Fibroblast of the aortic adventitia (primary cell): ENCODE data around the gene PCSK6. TPM values are rescaled to one million over a fixed set of nuclear protein-coding genes. Genes with fewer than 3 reads are reported as not detected.
"Not testable (repeated sequence)": the region's sequence is repeated elsewhere in the genome, so short reads cannot be mapped to it uniquely, and the experiment has no call there.

Experiments used
- DNase-seq: peaks from one replicate; pipeline ENCODE4 v3.0.0-alpha.2; 2010; ENCODE audit warnings: low read depth
- H3K4me3 ChIP-seq: 2 replicates; pipeline ENCODE4 v1.5.1; 2011; ENCODE audit warnings: low read depth, mild to moderate bottlenecking, control low read depth, low read length, moderate library complexity
- total RNA-seq: library from RNA; depleted of rRNA; stranded (reverse); fragments of >200 nt; gene quantifications from 2 replicates; pipeline ENCODE4 v1.2.3, GENCODE V29; 2012; ENCODE audit warnings: low replicate concordance
- TF ChIP-seq, protein P1 (sequence below): IDR thresholded peaks from 2 replicates; pipeline ENCODE4 v1.5.1; 2011; ENCODE audit warnings: mild to moderate bottlenecking, low read length, control low read depth, inconsistent platforms; ENCODE audit not compliant: insufficient read depth

Gene PCSK6
- total RNA-seq, 1 donor, result 0.81 TPM

DNA sequence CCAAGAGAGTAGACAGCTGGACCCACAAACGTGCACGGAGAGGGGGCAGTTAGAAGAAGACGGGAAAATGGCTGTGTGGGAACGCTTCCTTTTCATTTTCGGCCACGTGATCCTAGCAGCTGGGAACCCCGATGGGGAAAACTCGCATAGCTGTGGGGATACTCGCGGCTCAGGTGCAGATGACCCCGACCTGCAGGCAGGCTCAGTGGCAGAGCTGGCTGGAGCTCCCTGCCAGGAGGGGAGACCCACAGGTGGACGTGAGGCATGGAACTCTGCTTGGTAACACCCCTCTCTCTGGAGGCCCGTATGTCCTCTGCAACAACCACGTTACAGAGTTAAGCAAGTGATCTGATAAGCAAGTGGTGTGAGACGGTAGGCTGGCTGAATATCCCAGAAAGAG is 109.9 kb downstream of the PCSK6 start:
- no peak overlapping the region for H3K4me3 ChIP-seq
- DNase-seq, result no peak

DNA sequence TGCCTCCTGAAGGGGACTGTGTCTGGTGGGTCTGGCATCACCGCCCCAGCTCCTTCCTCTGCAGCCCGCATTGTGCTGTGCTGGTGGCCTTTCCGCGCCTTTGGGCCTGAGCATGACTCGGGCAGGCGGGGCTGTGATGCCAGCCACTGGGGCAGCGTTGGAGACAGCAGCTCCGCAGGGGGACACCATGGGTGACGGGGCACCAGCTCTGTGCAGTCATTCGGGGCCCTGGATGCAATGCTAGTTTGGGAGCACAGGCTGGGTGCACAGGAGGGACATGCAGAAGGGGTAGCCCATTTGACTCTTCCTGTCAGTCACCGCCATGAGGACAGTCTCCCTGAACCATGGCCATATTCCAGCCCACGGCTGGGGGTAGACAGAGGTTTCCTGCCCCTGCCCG is 110.6 kb downstream of the PCSK6 start:
- DNase-seq, result no peak
- TF ChIP-seq, protein P1, sequence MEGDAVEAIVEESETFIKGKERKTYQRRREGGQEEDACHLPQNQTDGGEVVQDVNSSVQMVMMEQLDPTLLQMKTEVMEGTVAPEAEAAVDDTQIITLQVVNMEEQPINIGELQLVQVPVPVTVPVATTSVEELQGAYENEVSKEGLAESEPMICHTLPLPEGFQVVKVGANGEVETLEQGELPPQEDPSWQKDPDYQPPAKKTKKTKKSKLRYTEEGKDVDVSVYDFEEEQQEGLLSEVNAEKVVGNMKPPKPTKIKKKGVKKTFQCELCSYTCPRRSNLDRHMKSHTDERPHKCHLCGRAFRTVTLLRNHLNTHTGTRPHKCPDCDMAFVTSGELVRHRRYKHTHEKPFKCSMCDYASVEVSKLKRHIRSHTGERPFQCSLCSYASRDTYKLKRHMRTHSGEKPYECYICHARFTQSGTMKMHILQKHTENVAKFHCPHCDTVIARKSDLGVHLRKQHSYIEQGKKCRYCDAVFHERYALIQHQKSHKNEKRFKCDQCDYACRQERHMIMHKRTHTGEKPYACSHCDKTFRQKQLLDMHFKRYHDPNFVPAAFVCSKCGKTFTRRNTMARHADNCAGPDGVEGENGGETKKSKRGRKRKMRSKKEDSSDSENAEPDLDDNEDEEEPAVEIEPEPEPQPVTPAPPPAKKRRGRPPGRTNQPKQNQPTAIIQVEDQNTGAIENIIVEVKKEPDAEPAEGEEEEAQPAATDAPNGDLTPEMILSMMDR, result no peak
- no peak overlapping the region for H3K4me3 ChIP-seq

More for the DNA sequence above, 109.9 kb downstream of the PCSK6 start:
- TF ChIP-seq, protein P1, result no peak

DNA sequence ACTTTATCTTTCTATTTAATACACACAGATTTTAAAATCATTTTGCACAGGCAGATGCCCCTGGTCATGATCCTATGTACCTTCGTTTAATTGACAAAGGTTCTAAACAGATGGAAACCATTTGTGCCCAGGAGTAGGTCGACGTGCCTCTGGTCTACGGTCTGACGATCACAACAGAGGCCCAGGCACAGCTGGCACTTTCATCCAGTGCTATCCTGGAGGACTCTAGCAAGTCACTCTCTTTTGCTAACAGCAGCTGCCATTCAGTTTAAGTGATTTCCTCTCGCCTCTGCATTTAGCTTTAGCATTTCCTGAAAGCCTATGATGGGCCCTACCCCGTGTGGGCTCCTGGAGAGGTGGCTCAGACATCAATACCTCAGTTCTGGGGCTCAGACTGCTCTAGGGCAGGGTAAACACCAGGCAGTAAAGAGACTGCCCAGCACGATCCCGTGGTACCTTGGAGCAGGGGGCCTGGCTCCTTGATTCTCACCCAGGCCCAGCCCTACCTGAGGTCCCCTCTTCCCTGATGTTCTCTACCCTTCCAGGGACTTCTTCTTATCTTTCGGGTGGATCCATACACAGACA is 111.2 kb downstream of the PCSK6 start:
- no peak for DNase-seq
- no peak overlapping the region for H3K4me3 ChIP-seq
- TF ChIP-seq, protein P1, result no peak

DNA sequence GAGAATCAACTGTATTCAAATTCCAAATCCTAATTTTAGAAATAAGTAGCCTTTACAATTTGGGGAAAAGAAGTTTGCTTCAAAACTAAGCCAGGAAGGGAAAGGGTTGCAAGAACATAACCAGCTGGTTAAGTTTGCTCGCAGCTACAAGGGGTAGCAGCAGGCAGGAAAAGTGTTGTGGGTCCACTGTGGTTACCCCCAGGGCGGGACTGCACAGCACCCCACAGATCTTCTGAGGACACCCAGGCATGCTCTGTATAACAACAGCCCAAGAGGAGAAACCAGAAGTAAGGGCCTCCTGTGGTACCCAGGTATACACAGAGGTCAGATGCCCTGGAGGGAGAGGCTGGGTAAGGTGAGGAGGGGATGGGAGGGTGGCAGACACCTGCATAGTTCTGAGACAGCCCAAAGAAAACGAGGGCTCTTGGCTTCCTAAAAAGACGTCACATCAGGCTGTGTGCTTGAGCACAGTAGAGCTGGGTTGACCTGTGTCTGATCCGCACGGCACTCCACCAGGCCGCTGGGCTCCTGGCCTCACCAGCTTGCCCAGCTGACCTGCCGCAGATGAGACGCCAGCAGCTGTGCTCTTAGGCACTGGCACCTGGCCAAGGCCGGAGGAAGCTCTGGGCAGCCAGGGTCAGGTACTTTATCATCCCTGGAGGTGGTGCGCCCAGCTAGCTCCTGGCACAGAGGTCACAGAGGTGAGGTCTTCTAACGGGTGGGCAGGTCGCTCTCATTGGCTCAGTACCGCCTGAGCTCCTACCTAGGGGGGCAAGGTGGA is 112.7 kb downstream of the PCSK6 start:
- no peak overlapping the region for H3K4me3 ChIP-seq
- TF ChIP-seq, protein P1, result no peak
- no peak for DNase-seq

DNA sequence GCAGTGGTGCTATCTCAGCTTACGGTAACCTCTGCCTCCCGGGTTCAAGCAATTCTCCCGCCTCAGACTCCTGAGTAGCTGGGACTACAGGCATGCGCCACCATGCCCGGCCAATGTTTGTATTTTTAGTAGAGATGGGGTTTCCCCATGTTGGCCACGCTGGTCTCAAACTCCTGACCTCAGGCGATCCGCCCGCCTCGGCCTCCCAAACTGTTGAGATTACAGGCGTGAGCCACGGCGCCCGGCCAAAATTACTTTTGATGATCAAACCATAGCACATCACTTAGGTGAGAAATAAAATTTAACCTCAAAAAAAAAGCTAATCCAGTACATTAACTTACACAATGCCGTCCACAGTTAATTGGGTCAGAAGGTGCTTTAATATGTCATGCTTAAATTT is 114.5 kb downstream of the PCSK6 start:
- DNase-seq, H3K4me3 ChIP-seq: not testable (repeated sequence)

DNA sequence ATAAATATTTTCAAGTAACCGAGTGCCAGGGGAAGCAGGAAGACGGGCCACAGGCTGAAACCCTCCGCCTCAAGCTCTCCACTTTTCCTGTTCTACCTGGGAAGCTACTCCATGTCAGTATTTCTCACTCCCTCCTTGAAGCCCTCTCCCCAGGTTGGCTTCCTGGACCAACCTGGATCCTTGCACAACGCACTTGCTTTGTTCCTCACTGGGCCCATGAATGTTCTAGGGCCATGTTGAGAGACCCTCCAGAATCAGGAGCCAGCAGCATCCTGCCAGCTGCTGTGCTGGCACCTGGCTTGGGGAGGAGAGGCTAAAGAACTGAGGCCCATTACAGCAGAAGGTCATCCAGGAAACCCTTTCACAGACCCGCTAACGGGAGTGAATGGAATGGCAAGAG is 115.2 kb downstream of the PCSK6 start:
- DNase-seq, result no peak
- TF ChIP-seq, protein P1, result no peak
- no peak overlapping the region for H3K4me3 ChIP-seq

DNA sequence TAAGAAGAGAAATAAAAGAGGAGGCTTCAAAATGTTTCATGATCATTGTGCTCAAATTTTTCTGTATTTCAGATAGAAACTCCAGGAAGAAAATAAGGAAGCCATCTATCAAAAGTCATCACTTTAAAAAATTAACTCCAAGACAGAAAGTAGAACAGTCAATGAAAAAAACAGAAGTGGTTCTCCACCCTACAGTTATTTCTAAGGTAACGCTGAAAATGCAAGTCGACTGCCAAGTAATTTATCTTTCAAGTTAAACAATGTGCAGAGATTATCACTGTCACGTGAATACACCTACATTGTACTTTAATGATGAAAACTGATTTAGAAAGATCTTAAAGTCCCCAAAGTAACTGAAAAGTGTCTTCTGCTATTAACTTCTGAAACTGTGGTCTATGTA is 115.9 kb downstream of the PCSK6 start:
- DNase-seq, result no peak
- TF ChIP-seq, protein P1, result no peak
- no peak overlapping the region for H3K4me3 ChIP-seq
